Measurements from ENCODE around the gene SYF2.

SYF2 gene

GRCh38 chr1:25194054-25194453, 38.2 kb downstream of the SYF2 start:
- H3F3A ChIP-seq (ENCODE audit: control insufficient read depth, insufficient read depth) = no peaks in the 10 kb centered on the region
- no peak overlapping the region for H3K4me3 ChIP-seq (ENCODE audit: low read length)
- TF ChIP-seq CTCF (IDR thresholded peaks at IDR 0.05; ENCODE audit: low read depth, low read length, poor library complexity, severe bottlenecking) (no peak), EZH2phosphoT487 (IDR thresholded peaks at IDR 0.05; ENCODE audit: borderline replicate concordance, low read length) (no peak)
- no peaks in the 10 kb centered on the region for H3K9me3 ChIP-seq (ENCODE audit: control insufficient read depth, insufficient read depth, low read length)
- H3K36me3 ChIP-seq (ENCODE audit: control insufficient read depth, low read length) = no peaks in the 10 kb centered on the region
- H3K4me1 ChIP-seq (ENCODE audit: control insufficient read depth, low read length) = no peaks in the 10 kb centered on the region
- no peak overlapping the region for H3K4me2 ChIP-seq (ENCODE audit: low read length)
- H3K27me3 ChIP-seq (ENCODE audit: control insufficient read depth, low read length) = peaks cover 3% of the 10 kb centered on the region; the same call in 1 of the 2 replicates
- H3K9me2 ChIP-seq (replicated peaks; ENCODE audit: control insufficient read depth, low read length) = no peaks in the 10 kb centered on the region
- no peaks in the 10 kb centered on the region for H3K79me2 ChIP-seq (ENCODE audit: control insufficient read depth, low read length)
- H3K27ac ChIP-seq (ENCODE audit: low read depth, low read length) = no peak overlapping the region
- H4K20me1 ChIP-seq (ENCODE audit: control insufficient read depth, insufficient read depth, low read depth, low read length) = no peaks in the 10 kb centered on the region

GRCh38 chr1:25193229-25193628, 39.1 kb downstream of the SYF2 start:
- Histone ChIP-seq H3K9me3 (ENCODE audit: control insufficient read depth, insufficient read depth, low read length) (no peaks in the 10 kb centered on the region), H3K4me1 (ENCODE audit: control insufficient read depth, low read length) (no peaks in the 10 kb centered on the region), H3K27me3 (ENCODE audit: control insufficient read depth, low read length) (no peaks in the 10 kb centered on the region; the same call in 1 of the 2 replicates), H3K4me2 (ENCODE audit: low read length) (no peak overlapping the region), H3K27ac (ENCODE audit: low read depth, low read length) (no peak overlapping the region), H4K20me1 (ENCODE audit: control insufficient read depth, insufficient read depth, low read depth, low read length) (no peaks in the 10 kb centered on the region), H3F3A (ENCODE audit: control insufficient read depth, insufficient read depth) (no peaks in the 10 kb centered on the region), H3K4me3 (ENCODE audit: low read length) (no peak overlapping the region), H3K9me2 (replicated peaks; ENCODE audit: control insufficient read depth, low read length) (no peaks in the 10 kb centered on the region), H3K36me3 (ENCODE audit: control insufficient read depth, low read length) (no peaks in the 10 kb centered on the region), H3K79me2 (ENCODE audit: control insufficient read depth, low read length) (no peaks in the 10 kb centered on the region)
- no peak for TF ChIP-seq CTCF (IDR thresholded peaks at IDR 0.05; ENCODE audit: low read depth, low read length, poor library complexity, severe bottlenecking)
- TF ChIP-seq EZH2phosphoT487 (IDR thresholded peaks at IDR 0.05; ENCODE audit: borderline replicate concordance, low read length) = no peak

- Histone ChIP-seq H3K4me1 (ENCODE audit: control insufficient read depth, low read length) (no peaks in the 10 kb centered on the region), H4K20me1 (ENCODE audit: control insufficient read depth, insufficient read depth, low read depth, low read length) (no peaks in the 10 kb centered on the region), H3K36me3 (ENCODE audit: control insufficient read depth, low read length) (no peaks in the 10 kb centered on the region), H3K4me3 (ENCODE audit: low read length) (no peak overlapping the region), H3K79me2 (ENCODE audit: control insufficient read depth, low read length) (no peaks in the 10 kb centered on the region), H3K9me3 (ENCODE audit: control insufficient read depth, insufficient read depth, low read length) (no peaks in the 10 kb centered on the region), H3K27me3 (ENCODE audit: control insufficient read depth, low read length) (no peaks in the 10 kb centered on the region; the same call in 1 of the 2 replicates), H3K4me2 (ENCODE audit: low read length) (no peak overlapping the region), H3K27ac (ENCODE audit: low read depth, low read length) (no peak overlapping the region), H3F3A (ENCODE audit: control insufficient read depth, insufficient read depth) (no peaks in the 10 kb centered on the region), H3K9me2 (replicated peaks; ENCODE audit: control insufficient read depth, low read length) (no peaks in the 10 kb centered on the region)
- TF ChIP-seq EZH2phosphoT487 (IDR thresholded peaks at IDR 0.05; ENCODE audit: borderline replicate concordance, low read length) (no peak), CTCF (IDR thresholded peaks at IDR 0.05; ENCODE audit: low read depth, low read length, poor library complexity, severe bottlenecking) (no peak)
These were observed 40.1 kb downstream of the SYF2 start for GRCh38 chr1:25192154-25192553.
